T-helper 17 cell (primary cell): ENCODE data around the gene NPLOC4. TPM values are rescaled to one million over a fixed set of nuclear protein-coding genes. Genes with fewer than 3 reads are reported as not detected.

ENCODE experiments used
- ATAC-seq: fragments of 150-1000 bp; cut with Tn5 transposase; 2 replicates; pipeline ENCODE4 v1.10.0; 2021; ENCODE audit warnings: mild to moderate bottlenecking, moderate library complexity
- DNase-seq, 3 donors: peaks; one replicate each; pipeline versions ENCODE4 v3.0.0 to v3.0.0-alpha.2; 2020 to 2021
- H3K9me3 ChIP-seq: one replicate; pipeline ENCODE4 v1.7.0; 2013; ENCODE audit warnings: low read length, mild to moderate bottlenecking; ENCODE audit not compliant: control insufficient read depth, poor library complexity, severe bottlenecking
- H3K27ac Mint-ChIP-seq: one replicate; pipeline ENCODE4 v1.8.0; 2022; ENCODE audit warnings: mild to moderate bottlenecking, moderate library complexity, mixed read lengths
- H3K27me3 Mint-ChIP-seq: one replicate; pipeline ENCODE4 v1.8.0; 2022; ENCODE audit warnings: mixed read lengths
- H3K36me3 Mint-ChIP-seq: one replicate; pipeline ENCODE4 v1.8.0; 2022; ENCODE audit warnings: low read depth, mixed read lengths
- H3K4me1 Mint-ChIP-seq: one replicate; pipeline ENCODE4 v1.8.0; 2022; ENCODE audit warnings: mild to moderate bottlenecking, mixed read lengths
- H3K4me3 Mint-ChIP-seq: one replicate; pipeline ENCODE4 v1.8.0; 2022; ENCODE audit warnings: mild to moderate bottlenecking, moderate library complexity, mixed read lengths
- total RNA-seq, 4 donors: library from RNA in 2 of 4; stranded (reverse) in 2 of 4; gene quantifications; one replicate each; pipeline ENCODE4 v1.2.3 and lab custom pipeline; 2022 to 2026

Gene NPLOC4
- total RNA-seq, 2 donors from 2014 or later = 76.0 to 84.1 TPM

DNA sequence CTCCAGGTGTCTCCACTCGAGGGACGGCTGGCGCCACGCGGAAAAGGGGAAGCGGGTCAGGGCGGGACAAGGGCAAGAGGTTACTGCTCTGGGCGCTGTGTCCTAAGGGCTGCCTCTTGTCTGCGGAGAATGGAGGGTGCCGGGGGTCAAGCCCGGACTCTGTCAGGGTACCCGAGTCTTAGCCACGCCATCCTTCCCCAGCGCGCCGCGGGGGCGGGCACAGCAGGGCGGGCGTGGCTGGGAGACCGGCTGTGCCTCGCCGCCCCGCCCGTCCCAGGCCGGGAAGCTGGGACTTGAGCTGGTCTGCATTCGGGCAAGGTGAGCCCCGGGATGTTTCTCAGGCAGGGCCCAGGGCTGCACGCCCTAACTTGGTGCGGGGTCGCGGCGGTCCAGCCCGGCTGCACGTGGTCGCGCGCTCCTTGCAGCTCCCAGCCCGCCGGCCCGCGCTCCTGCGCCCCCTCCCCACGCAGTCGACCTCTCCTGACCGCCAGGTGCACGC lies 118.1 kb downstream of the NPLOC4 start:
- Mint-ChIP-seq H3K4me3 (peak overlapping the region; percentile 69), H3K27ac (no peak overlapping the region), H3K36me3 (no peaks in the 10 kb centered on the region), H3K4me1 (peaks cover 14% of the 10 kb centered on the region), H3K27me3 (no peaks in the 10 kb centered on the region)
- ATAC-seq (no peak), DNase-seq (no peak)
- H3K9me3 ChIP-seq = no peaks in the 10 kb centered on the region

DNA sequence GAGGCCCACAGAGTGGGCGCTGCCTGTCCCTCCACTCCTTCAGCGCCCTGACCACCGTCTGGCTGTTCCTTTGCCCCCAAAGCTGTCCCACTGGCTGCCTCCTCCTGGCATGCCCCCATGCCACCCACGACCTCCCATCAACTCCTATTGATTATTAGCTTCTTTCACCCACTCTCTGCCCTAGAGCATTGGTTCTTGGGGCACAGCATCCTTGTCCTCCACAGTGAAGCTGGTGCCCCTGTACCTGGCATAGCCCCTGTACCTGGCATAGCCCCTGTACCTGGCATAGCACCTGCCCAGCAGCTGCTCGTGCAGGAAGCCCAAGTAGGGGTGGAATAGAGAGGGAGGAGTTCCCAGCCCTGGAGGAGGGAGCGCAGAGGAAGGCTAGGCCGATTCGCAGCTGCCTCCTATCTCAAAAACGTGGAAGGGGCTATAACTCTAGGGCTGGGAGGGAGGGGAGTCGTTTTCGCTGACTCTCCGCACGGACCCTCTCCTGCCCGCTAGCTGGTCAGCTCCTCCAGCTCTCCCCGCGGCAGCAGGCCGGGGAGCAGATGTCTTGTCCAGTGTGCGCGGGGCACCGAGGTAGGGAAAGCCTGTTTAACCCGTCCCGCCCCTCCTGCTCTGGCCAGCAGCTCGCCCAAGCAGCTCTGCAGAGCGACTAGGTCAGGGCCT lies 118.7 kb downstream of the NPLOC4 start:
- ATAC-seq (no peak), DNase-seq (no peak)
- H3K36me3 Mint-ChIP-seq = no peaks in the 10 kb centered on the region
- H3K27me3 Mint-ChIP-seq = no peaks in the 10 kb centered on the region
- peak overlapping the region; percentile 77 for H3K4me3 Mint-ChIP-seq
- peaks cover 14% of the 10 kb centered on the region for H3K4me1 Mint-ChIP-seq
- no peaks in the 10 kb centered on the region for H3K9me3 ChIP-seq
- no peak overlapping the region for H3K27ac Mint-ChIP-seq

DNA sequence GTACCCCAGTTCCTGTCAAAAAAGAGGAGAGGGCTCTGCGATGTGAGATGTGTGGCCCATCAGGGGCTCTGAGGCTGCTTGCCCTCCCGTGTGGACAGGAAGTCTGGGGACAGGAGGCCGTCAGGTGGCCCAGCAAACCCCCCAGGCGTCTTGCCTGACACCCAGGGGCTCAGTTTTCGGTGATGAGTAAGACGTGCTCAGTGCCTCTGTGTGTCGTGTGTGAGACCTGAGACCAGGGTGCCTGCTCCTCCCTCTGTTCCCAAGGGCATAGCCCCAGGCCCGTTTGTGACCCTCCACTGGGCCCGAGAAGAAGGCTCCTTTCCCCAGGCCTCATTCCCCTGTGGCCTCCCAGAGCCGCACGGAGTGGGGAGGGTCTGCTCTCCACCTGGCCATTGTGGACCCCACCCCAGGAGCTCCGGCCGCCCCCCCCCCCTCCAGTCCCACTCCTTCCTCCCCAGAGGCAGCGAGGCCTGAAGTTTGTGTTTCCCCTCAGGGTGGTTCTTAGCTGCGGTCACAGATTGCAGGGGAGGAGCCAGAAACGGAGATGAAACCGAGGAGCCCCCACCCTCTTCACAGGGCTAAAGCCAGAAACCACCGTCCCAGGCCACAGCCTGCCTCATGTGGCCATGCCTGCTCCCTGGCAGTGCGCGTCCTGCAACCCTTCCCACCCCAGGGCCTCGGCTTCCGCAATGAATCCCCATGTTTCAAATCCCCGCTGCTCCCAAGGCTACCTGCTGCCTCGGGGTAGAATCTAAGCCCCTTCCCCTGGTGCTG lies 119.4 kb downstream of the NPLOC4 start:
- no peak overlapping the region for H3K27ac Mint-ChIP-seq
- peaks cover 14% of the 10 kb centered on the region for H3K4me1 Mint-ChIP-seq
- DNase-seq (no peak), ATAC-seq (no peak)
- H3K4me3 Mint-ChIP-seq = peak overlapping the region; percentile 77
- no peaks in the 10 kb centered on the region for H3K27me3 Mint-ChIP-seq
- no peaks in the 10 kb centered on the region for H3K36me3 Mint-ChIP-seq
- no peaks in the 10 kb centered on the region for H3K9me3 ChIP-seq

DNA sequence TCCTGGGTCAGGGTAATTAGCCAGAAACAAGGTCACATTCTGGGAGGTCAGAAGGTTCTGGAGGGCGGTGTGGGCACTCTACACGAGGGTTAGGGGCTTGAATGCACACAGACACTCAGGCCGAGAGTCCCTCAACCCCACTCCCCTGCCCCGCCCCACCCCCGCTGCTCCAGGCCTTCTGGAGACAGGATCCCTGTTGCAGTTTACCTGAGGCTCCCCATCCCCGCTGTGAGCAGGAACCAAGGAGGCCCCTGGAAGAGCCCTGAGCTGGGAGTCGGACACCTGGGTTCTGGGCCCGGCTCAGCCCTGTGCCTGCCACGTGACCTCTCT lies 119.9 kb downstream of the NPLOC4 start:
- no peaks in the 10 kb centered on the region for H3K27me3 Mint-ChIP-seq
- DNase-seq (no peak), ATAC-seq (no peak)
- no peaks in the 10 kb centered on the region for H3K9me3 ChIP-seq
- no peak overlapping the region for H3K4me3 Mint-ChIP-seq
- H3K36me3 Mint-ChIP-seq = no peaks in the 10 kb centered on the region
- H3K4me1 Mint-ChIP-seq = peaks cover 16% of the 10 kb centered on the region
- no peak overlapping the region for H3K27ac Mint-ChIP-seq

DNA sequence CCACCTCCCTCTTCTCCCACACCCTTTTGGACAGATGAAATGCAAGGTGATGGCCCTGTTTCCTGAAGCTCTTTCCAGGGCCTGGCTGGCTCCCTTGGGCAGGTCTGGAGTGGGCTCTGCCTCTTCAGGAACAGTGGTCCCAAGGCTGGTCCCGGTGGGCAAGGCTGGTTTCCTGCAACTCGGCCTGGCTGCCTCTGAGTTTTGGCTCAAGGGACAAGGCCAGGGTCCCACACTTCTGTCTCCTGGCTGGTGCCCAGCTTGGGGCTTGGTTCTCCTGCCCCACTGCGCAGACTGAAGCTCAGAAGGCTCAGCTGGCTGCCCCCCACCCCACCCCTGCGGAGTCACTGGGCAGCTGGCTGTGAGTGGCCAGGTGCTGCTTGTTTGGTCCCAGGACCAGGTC lies 120.5 kb downstream of the NPLOC4 start:
- Mint-ChIP-seq H3K27me3 (peaks cover under 1% of the 10 kb centered on the region), H3K4me1 (peaks cover 22% of the 10 kb centered on the region), H3K36me3 (peaks cover 3% of the 10 kb centered on the region), H3K4me3 (no peak overlapping the region), H3K27ac (no peak overlapping the region)
- no peaks in the 10 kb centered on the region for H3K9me3 ChIP-seq
- DNase-seq = no peak
- no peak for ATAC-seq

DNA sequence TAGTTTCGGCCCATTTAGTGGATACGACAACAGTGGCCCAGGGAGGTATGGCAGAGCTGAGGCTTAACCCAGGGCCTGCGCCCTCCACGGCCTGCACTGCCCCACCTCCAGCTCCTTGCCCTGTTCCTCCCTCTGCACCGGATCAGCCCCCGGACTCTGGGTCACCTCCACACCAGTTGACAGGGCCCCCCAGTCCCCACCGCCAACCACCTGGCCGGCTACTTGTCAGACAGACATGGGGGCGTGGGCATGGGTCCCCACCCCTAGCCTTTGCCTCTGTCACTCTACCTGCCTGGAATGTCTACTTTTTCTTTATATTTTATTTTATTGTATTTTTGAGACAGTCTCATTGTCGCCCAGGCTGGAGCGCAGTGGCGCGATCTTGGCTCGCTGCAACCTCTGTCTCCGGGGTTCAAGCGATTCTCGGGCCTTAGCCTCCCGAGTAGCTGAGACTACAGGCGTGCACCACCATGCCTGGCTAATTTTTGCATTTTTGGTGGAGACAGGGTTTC lies 121.3 kb downstream of the NPLOC4 start:
- peaks cover 11% of the 10 kb centered on the region for H3K36me3 Mint-ChIP-seq
- H3K9me3 ChIP-seq = no peaks in the 10 kb centered on the region
- H3K27me3 Mint-ChIP-seq = peaks cover 5% of the 10 kb centered on the region
- ATAC-seq (no peak), DNase-seq (no peak)
- peak overlapping the region; percentile 90 for H3K4me3 Mint-ChIP-seq
- H3K4me1 Mint-ChIP-seq = peaks cover 29% of the 10 kb centered on the region
- peak overlapping the region; percentile 24 for H3K27ac Mint-ChIP-seq

DNA sequence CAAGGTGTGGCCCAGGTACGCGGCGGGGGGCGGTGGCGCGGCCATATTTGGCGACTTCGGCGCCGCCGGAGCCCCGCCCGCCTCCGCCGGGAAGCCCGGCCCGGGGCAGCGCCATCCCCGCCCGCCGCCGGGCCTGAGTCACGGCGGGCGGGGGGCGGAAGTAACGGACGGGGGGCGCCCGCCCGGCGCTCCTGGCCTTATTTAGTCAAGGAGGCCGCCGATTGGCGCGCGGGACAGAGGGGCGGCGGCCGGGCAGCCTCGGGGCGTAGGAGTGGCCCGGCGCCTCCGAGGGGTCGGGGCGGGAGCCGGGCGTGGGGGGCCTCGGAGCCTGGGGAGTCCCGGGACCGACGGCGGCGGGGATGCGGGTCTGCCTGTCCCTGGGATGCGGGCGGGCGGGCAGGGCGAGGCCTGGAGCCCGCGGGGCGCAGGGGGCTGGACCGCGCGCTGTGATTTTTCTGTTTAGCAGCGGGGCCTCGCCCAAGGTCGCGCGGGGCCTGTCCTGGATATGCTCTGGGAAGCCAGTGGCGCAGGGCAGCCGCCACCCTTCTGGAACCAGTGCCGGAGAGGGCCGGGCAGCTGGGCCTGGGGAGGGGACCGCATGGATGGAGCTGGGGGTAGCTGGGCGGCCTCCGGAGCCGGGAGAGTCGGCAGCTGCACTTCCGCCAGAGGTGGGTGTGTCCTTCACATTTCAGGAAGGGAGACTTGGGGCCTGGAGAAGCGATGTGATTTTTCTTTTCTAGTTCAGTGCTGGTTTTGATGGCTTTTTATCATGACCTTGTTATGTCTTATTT lies 122.0 kb downstream of the NPLOC4 start:
- peak overlapping the region; percentile 24 for H3K27ac Mint-ChIP-seq
- no peaks in the 10 kb centered on the region for H3K9me3 ChIP-seq
- H3K4me3 Mint-ChIP-seq = peak overlapping the region; percentile 90
- DNase-seq (peak in 2 of 3 donors; percentile 70), ATAC-seq (peak; percentile 31)
- H3K4me1 Mint-ChIP-seq = peaks cover 33% of the 10 kb centered on the region
- peaks cover 16% of the 10 kb centered on the region for H3K36me3 Mint-ChIP-seq
- H3K27me3 Mint-ChIP-seq = peaks cover 5% of the 10 kb centered on the region

DNA sequence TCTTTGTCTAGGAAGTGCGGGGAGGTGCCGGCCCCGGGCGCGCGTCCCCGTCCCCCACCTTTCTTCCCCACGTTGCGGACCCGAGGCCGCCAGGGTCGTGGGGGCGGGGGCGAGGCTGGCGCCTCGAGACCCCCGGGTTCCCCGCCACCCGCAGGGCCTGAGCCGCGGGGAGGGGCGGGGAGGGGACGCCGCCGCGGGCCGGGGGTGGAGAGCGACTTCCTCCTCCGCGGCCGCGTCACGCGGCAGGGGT lies 122.5 kb downstream of the NPLOC4 start:
- ATAC-seq = no peak
- DNase-seq = no peak
- Mint-ChIP-seq H3K36me3 (peaks cover 16% of the 10 kb centered on the region), H3K4me3 (peak overlapping the region; percentile 90), H3K4me1 (peaks cover 38% of the 10 kb centered on the region), H3K27me3 (peaks cover 5% of the 10 kb centered on the region), H3K27ac (no peak overlapping the region)
- H3K9me3 ChIP-seq = no peaks in the 10 kb centered on the region

DNA sequence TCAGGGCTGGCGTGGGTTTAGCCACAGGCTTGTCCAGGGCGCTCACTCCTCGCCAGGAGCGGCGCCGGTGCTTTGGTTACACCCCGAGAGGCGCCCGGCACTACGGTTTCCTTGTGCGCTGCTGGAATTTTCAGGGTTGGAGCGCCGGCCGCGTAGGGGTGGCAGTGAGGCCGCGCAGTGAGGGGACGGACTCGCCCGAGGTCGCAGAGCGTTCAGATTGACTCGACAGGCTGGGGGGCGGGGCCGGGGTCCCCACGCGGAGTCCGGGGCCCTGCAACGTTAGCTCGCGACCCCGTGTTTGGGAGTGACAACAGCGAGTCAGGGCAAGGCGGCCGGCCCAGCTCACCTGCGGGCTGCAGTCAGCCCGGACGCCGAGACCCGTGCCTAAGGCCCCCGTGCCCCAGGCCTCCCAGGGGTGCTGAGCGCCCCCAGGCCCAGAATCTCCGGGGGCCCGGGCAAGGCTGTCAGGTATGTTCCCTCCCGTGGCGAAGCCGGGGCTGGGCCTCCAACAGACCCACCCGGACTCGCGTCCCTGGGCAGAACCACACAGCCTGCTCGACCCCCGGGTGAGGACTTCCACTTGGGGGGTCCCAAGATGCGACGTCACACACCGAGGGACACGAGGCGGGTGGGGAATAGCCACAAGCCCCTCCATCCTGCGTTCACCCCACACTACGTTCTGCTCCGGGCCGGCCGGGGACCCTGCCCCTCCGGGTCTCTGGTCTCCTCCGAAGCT lies 123.0 kb downstream of the NPLOC4 start:
- ATAC-seq (no peak), DNase-seq (no peak)
- peaks cover 43% of the 10 kb centered on the region for H3K4me1 Mint-ChIP-seq
- no peaks in the 10 kb centered on the region for H3K9me3 ChIP-seq
- H3K27ac Mint-ChIP-seq = peak overlapping the region; percentile 76
- H3K27me3 Mint-ChIP-seq = peaks cover 5% of the 10 kb centered on the region
- H3K36me3 Mint-ChIP-seq = peaks cover 16% of the 10 kb centered on the region
- peak overlapping the region; percentile 90 for H3K4me3 Mint-ChIP-seq

DNA sequence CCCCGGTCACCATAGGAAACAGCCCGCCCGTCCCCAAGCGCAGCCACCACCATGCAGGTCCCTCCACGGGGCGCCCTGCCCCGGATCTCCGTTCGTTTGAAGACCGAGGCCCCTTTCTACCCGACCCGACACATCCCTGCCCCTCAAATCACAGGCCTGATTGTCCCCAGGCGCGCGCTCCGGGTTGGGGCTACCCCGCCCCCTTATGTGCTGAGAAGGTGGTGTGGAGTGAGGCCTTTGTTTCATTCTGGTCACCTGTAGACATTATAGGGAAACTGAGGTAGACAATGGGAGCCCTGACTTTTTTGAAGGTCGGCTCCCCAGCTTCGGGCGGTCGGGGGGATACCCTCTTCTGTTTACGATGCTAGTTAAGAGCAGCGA lies 123.5 kb downstream of the NPLOC4 start:
- no peaks in the 10 kb centered on the region for H3K9me3 ChIP-seq
- peak; percentile 29 for ATAC-seq
- peaks cover 16% of the 10 kb centered on the region for H3K36me3 Mint-ChIP-seq
- peak; percentile 38 to 49 (median 48) for DNase-seq
- peak overlapping the region; percentile 90 for H3K4me3 Mint-ChIP-seq
- H3K27ac Mint-ChIP-seq = peak overlapping the region; percentile 76
- peaks cover 5% of the 10 kb centered on the region for H3K27me3 Mint-ChIP-seq
- H3K4me1 Mint-ChIP-seq = peaks cover 46% of the 10 kb centered on the region

DNA sequence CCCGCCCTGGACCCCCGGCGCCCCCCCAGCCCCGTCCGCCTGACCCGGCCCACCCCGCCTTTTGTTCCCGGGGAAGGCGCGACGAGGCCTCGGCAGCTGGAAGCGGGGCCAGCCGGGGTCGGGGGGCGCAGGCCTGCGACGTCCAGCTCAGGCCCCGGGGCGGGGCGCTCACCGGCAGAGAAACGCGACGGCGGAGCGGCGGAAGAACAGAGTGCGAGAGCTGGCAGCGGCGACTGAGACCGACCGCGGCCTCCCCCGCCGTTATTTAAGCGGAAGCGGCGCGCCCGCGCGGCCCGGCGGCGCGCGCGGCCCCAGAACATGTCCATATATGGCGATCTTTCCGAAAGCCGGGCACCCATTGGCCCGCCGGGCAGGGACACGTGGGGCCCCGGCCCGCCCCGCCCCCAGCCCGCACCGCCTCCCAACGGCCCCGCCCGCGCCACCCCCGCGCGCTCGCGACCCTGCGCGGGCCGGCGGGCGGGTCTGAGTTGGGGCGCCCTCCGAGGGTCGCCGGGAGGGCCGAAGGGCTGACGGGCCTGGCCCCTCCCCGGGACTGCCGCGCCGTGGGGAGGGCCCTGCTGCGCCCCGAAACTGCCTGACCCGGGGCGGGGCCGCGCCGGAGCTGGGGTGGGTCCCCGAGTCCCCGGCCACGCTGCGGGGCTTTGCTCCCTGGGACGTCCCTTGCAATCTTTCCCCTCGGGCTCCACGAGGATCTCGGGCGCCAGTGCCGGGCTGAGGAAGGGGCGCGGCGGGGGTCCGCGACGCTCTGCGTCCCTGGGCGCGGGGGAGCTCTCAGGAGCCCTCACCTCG lies 124.1 kb downstream of the NPLOC4 start, which contains the start of gene ACTG1:
ACTG1 (minus strand) TSS at position 238 of the 810 bp plus-strand sequence. CDS start 445 bp downstream, outside the sequence.
- peaks cover 16% of the 10 kb centered on the region for H3K36me3 Mint-ChIP-seq
- peaks cover 5% of the 10 kb centered on the region for H3K27me3 Mint-ChIP-seq
- H3K4me1 Mint-ChIP-seq = peaks cover 46% of the 10 kb centered on the region
- peak within 1 kb of the TSS; percentile 99 for H3K4me3 Mint-ChIP-seq
- DNase-seq = peak; percentile 87 to 89 (median 88)
- H3K9me3 ChIP-seq = no peaks in the 10 kb centered on the region
- H3K27ac Mint-ChIP-seq = peak within 1 kb of the TSS; percentile 99
- peak; percentile 79 for ATAC-seq
